Memory B cell (primary cell): ENCODE results near the gene KCTD10.

Source experiments
- ATAC-seq: fragments of 150-1000 bp; cut with Tn5 transposase; 2 replicates; pipeline ENCODE4 v1.10.0; 2021; ENCODE audit warnings: low read depth, mild to moderate bottlenecking, moderate library complexity
- DNase-seq, 2 donors: peaks; one replicate each; pipeline ENCODE4 v3.0.0; 2022; ENCODE audit warnings: low spot score in 2 of 2
- H3K27ac Mint-ChIP-seq: one replicate; pipeline ENCODE4 v1.8.0; 2022; ENCODE audit warnings: mild to moderate bottlenecking, moderate library complexity, mixed read lengths
- H3K27me3 Mint-ChIP-seq: one replicate; pipeline ENCODE4 v1.8.0; 2022; ENCODE audit warnings: mixed read lengths
- H3K36me3 Mint-ChIP-seq: one replicate; pipeline ENCODE4 v1.8.0; 2022; ENCODE audit warnings: mild to moderate bottlenecking, mixed read lengths
- H3K4me1 Mint-ChIP-seq: one replicate; pipeline ENCODE4 v1.8.0; 2022; ENCODE audit warnings: mixed read lengths
- H3K4me3 Mint-ChIP-seq: one replicate; pipeline ENCODE4 v1.8.0; 2022; ENCODE audit warnings: mild to moderate bottlenecking, moderate library complexity, mixed read lengths
- H3K9me3 Mint-ChIP-seq: one replicate; pipeline ENCODE4 v1.8.0; 2022; ENCODE audit warnings: mixed read lengths

The KCTD10 gene

GRCh38 chr12:109504068-109504467 is 27.0 kb upstream of the KCTD10 start:
- no peak overlapping the region for H3K4me3 Mint-ChIP-seq
- no peak overlapping the region for H3K27ac Mint-ChIP-seq
- no peak for DNase-seq
- ATAC-seq, result no peak
- no peaks in the 10 kb centered on the region for H3K9me3 Mint-ChIP-seq
- H3K36me3 Mint-ChIP-seq, result peaks cover 39% of the 10 kb centered on the region
- no peaks in the 10 kb centered on the region for H3K27me3 Mint-ChIP-seq
- H3K4me1 Mint-ChIP-seq, result no peaks in the 10 kb centered on the region

DNA sequence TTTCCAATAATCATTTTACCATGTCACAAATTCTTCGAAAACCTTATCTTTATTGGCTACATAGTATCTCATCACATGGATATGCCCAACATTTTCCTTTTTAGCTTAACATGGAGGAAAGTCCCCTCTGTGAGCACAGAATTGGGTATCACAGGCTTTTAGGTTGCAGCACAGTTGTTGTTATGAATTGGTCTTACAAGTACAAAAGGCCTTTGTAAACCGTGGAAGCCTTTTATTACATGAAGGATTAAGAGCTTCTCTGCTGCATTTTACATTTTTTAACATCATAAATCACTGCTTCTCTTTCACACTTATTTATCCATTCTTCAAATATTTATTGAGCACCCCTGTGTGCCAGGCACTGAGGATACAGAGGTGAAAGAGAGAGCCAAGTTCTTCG is 26.5 kb upstream of the KCTD10 start:
- no peak overlapping the region for H3K27ac Mint-ChIP-seq
- ATAC-seq (no peak), DNase-seq (no peak)
- H3K9me3 Mint-ChIP-seq, result no peaks in the 10 kb centered on the region
- no peaks in the 10 kb centered on the region for H3K4me1 Mint-ChIP-seq
- H3K36me3 Mint-ChIP-seq, result peaks cover 37% of the 10 kb centered on the region
- no peak overlapping the region for H3K4me3 Mint-ChIP-seq
- H3K27me3 Mint-ChIP-seq, result no peaks in the 10 kb centered on the region

GRCh38 chr12:109502332-109502731 is 25.2 kb upstream of the KCTD10 start:
- no peaks in the 10 kb centered on the region for H3K27me3 Mint-ChIP-seq
- H3K27ac Mint-ChIP-seq, result no peak overlapping the region
- ATAC-seq (no peak), DNase-seq (no peak)
- peaks cover 42% of the 10 kb centered on the region for H3K36me3 Mint-ChIP-seq
- no peak overlapping the region for H3K4me3 Mint-ChIP-seq
- H3K4me1 Mint-ChIP-seq, result no peaks in the 10 kb centered on the region
- H3K9me3 Mint-ChIP-seq, result no peaks in the 10 kb centered on the region

DNA sequence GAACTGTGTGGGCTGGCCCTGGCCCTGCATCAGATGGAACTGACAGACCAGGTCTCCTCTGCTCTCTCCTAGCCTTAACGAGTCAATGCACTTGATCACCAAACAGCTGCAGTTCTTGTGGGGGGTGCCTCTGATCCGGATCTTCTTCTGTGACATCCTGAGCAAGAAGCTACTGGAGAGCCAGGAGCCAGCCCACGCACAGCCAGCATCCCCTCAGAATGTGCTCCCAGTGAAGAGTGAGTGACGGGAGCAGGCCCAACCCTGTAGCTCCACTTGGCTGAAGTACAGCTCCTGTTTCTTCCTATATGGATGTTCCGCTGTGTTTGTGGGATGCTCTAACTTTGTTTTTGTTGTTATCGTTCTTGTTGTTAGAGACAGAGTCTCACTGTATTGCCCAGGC is 24.2 kb upstream of the KCTD10 start:
- Mint-ChIP-seq H3K9me3 (no peaks in the 10 kb centered on the region), H3K27me3 (no peaks in the 10 kb centered on the region), H3K4me1 (no peaks in the 10 kb centered on the region), H3K4me3 (no peak overlapping the region), H3K36me3 (peaks cover 42% of the 10 kb centered on the region), H3K27ac (no peak overlapping the region)
- ATAC-seq (no peak), DNase-seq (no peak)

GRCh38 chr12:109500406-109501185 is 23.5 kb upstream of the KCTD10 start:
- no peak overlapping the region for H3K27ac Mint-ChIP-seq

DNA sequence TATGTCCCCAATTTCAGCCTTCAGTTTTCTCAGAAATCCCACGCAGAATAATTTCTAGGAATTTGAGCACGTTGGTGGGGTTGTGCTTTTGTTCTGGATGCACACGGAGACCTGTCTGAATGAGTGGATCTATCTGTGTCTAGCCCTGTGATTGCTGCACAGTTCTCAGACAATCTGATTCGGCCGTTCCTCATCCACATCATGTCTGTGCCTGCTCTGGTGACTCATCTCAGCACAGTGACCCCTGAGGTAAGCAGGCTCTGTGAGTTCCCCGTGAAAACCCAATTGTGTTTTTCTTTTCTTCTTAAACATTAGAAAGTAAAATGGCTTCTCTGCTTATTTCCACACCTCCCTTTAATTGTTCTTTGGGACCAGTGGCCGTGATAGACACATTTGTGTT is 20.6 kb upstream of the KCTD10 start:
- H3K36me3 Mint-ChIP-seq, result peaks cover 43% of the 10 kb centered on the region
- no peak overlapping the region for H3K27ac Mint-ChIP-seq
- no peak overlapping the region for H3K4me3 Mint-ChIP-seq

More at GRCh38 chr12:109500406-109501185, 23.5 kb upstream of the KCTD10 start:
- H3K36me3 Mint-ChIP-seq, result peaks cover 42% of the 10 kb centered on the region
- H3K9me3 Mint-ChIP-seq, result peaks cover 1% of the 10 kb centered on the region
- H3K4me1 Mint-ChIP-seq, result no peaks in the 10 kb centered on the region
- H3K4me3 Mint-ChIP-seq, result no peak overlapping the region
- DNase-seq (no peak), ATAC-seq (no peak)
- H3K27me3 Mint-ChIP-seq, result no peaks in the 10 kb centered on the region

DNA sequence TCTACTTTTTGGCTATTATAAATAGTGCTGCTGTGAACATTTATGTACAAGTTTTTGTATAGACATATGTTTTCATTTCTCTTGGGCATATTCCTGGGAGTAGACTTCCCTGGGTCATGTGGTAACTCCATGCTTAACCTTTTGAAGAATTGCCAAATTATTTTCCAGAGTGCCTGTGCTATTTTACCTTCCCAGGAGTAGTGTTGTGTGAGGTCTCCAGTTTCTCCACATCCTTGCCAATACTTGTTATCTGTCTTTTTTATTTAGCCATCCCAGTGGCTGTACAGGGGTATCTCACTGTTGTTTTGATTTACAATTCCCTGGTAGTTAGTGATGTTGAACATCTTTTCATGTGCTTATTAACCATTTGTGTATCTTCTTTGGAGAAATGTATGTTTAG is 19.2 kb upstream of the KCTD10 start:
- Mint-ChIP-seq H3K36me3 (peaks cover 43% of the 10 kb centered on the region), H3K27ac (no peak overlapping the region), H3K27me3 (no peaks in the 10 kb centered on the region), H3K4me1 (no peaks in the 10 kb centered on the region), H3K4me3 (no peak overlapping the region), H3K9me3 (peaks cover 1% of the 10 kb centered on the region)
- DNase-seq (no peak), ATAC-seq (no peak)

More for the DNA sequence above, 20.6 kb upstream of the KCTD10 start:
- no peak for DNase-seq
- no peak for ATAC-seq
- H3K4me1 Mint-ChIP-seq, result no peaks in the 10 kb centered on the region
- no peaks in the 10 kb centered on the region for H3K27me3 Mint-ChIP-seq
- peaks cover 1% of the 10 kb centered on the region for H3K9me3 Mint-ChIP-seq

DNA sequence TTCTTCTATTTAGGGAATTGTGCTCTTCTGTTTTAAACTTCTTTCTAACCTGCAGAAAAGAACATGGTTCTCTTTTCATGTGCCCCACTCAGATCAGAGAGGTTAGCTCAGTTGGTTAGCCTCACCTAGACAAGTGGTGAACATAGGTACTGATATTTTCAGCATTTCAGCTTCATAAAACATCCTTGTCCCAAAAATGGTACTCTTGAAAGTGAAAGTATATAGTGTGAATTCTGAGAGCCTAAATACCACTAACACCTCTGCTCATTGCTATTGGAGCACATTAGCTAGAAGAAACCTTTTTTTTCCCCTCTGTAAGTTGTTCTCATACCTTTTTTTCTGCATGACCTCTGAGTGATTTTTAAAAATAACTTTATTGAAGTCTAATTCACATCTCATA is 17.9 kb upstream of the KCTD10 start:
- Mint-ChIP-seq H3K36me3 (peaks cover 40% of the 10 kb centered on the region), H3K27ac (no peak overlapping the region), H3K4me3 (no peak overlapping the region), H3K27me3 (no peaks in the 10 kb centered on the region), H3K4me1 (no peaks in the 10 kb centered on the region), H3K9me3 (peaks cover 1% of the 10 kb centered on the region)
- DNase-seq (no peak), ATAC-seq (no peak)

- no peak for ATAC-seq
- peaks cover 1% of the 10 kb centered on the region for H3K9me3 Mint-ChIP-seq
These were observed 17.3 kb upstream of the KCTD10 start for GRCh38 chr12:109494348-109494881.

DNA sequence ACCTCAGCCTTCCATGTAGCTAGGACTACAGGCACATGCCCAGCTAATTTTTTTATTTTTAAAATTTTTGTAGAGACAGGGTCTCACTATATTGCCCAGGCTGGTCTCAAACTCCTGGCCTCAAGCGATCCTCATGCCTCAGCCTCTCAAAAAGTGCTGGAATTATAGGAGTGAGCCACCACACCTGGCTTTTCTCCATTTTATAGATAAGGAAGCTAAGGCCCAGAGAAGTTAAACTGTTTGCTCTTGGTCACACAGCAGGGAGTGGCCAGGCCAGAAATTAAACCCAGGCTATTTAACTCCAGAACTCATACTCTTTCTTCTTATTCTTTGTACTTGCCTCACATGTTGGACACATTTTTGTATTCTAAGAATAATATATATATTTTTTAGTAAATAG is 16.8 kb upstream of the KCTD10 start:
- DNase-seq (no peak), ATAC-seq (no peak)
- peaks cover 40% of the 10 kb centered on the region for H3K36me3 Mint-ChIP-seq
- H3K27ac Mint-ChIP-seq, result no peak overlapping the region
- no peaks in the 10 kb centered on the region for H3K4me1 Mint-ChIP-seq
- no peak overlapping the region for H3K4me3 Mint-ChIP-seq
- H3K9me3 Mint-ChIP-seq, result peaks cover 1% of the 10 kb centered on the region
- no peaks in the 10 kb centered on the region for H3K27me3 Mint-ChIP-seq

More at GRCh38 chr12:109494348-109494881, 17.3 kb upstream of the KCTD10 start:
- Mint-ChIP-seq H3K36me3 (peaks cover 38% of the 10 kb centered on the region), H3K4me1 (no peaks in the 10 kb centered on the region), H3K4me3 (no peak overlapping the region), H3K27ac (no peak overlapping the region), H3K27me3 (no peaks in the 10 kb centered on the region)
- DNase-seq, result no peak

DNA sequence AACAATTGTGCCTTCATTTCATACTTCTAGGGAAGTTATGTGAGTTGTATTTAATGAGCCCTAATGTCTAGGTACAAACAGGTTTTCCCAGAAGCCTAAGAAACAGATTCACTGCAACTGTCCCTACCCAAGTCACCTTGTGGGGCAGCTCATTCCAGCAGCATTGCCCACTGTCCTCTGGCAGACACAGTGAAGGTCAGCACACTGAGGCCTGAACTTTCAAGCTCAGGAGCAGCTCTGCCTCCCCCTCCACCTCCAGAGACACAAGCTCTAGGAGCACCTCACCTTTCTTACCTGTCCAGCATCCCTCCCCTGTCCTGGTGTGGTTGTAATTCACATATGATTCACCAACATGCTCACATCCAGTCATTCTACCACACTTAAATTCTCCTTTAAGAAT is 16.0 kb upstream of the KCTD10 start:
- peaks cover 1% of the 10 kb centered on the region for H3K9me3 Mint-ChIP-seq
- DNase-seq (no peak), ATAC-seq (no peak)
- H3K27ac Mint-ChIP-seq, result no peak overlapping the region
- no peak overlapping the region for H3K4me3 Mint-ChIP-seq
- no peaks in the 10 kb centered on the region for H3K27me3 Mint-ChIP-seq
- H3K4me1 Mint-ChIP-seq, result no peaks in the 10 kb centered on the region
- H3K36me3 Mint-ChIP-seq, result peaks cover 37% of the 10 kb centered on the region

GRCh38 chr12:109492371-109492770 is 15.3 kb upstream of the KCTD10 start:
- peaks cover 32% of the 10 kb centered on the region for H3K36me3 Mint-ChIP-seq
- H3K27ac Mint-ChIP-seq, result no peak overlapping the region
- DNase-seq (no peak), ATAC-seq (no peak)
- H3K9me3 Mint-ChIP-seq, result peaks cover 1% of the 10 kb centered on the region
- no peaks in the 10 kb centered on the region for H3K4me1 Mint-ChIP-seq
- no peak overlapping the region for H3K4me3 Mint-ChIP-seq
- no peaks in the 10 kb centered on the region for H3K27me3 Mint-ChIP-seq

- no peaks in the 10 kb centered on the region for H3K4me1 Mint-ChIP-seq
- no peak for DNase-seq
- peaks cover 32% of the 10 kb centered on the region for H3K36me3 Mint-ChIP-seq
- H3K4me3 Mint-ChIP-seq, result no peak overlapping the region
- H3K27me3 Mint-ChIP-seq, result no peaks in the 10 kb centered on the region
- ATAC-seq, result no peak
- H3K27ac Mint-ChIP-seq, result no peak overlapping the region
- H3K9me3 Mint-ChIP-seq, result peaks cover 1% of the 10 kb centered on the region
These were observed 14.6 kb upstream of the KCTD10 start for GRCh38 chr12:109491671-109492070.

DNA sequence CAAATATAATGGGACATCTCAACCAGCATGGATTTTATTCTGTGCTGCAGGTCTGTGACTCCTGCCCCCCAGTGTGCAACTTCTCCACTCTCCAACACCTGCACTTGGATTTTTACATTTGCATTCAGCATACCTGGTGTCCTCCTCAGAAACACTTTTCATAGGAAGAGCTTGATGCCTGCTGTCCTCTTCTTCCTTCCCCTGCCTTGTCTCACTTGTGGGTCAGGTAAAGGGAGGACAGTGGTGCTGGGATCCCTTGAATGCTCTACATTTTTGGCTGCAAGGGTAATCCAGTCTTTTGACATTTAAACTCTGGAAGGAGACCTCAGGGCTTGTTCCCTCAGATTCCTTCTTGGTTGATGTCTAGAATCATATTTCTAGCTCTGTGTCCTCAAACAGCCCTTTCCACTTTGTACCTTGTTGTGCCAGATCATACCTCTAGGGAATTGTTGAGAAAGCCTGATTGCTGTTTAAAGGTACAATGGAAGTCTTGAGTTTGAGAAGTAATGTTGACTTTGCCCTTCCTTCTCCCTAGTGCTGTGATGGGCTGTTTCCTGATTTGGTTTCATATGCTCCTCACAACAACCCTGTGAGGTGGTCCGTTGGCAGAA is 13.0 kb upstream of the KCTD10 start:
- no peak overlapping the region for H3K27ac Mint-ChIP-seq

More for the DNA sequence above, 13.0 kb upstream of the KCTD10 start:
- no peak for ATAC-seq
- DNase-seq, result no peak
- Mint-ChIP-seq H3K9me3 (no peaks in the 10 kb centered on the region), H3K4me1 (no peaks in the 10 kb centered on the region), H3K27me3 (no peaks in the 10 kb centered on the region), H3K36me3 (peaks cover 31% of the 10 kb centered on the region), H3K4me3 (no peak overlapping the region)
